Cardiac fibroblast (primary cell): ENCODE data around the gene TSSK6.

Source experiments
- DNase-seq, 2 donors: peaks; one replicate each; pipeline versions ENCODE4 v3.0.0 to v3.0.0-alpha.2; 2010; ENCODE audit warnings: low read depth in 2 of 2
- H3K4me3 ChIP-seq, 2 donors: replicated peaks in 1 of 2; 1 replicate in 1 of 2; 2 replicates in 1 of 2; pipeline ENCODE4 v1.5.1; 2011; ENCODE audit warnings: low read depth in 2 of 2, low read length in 2 of 2, mild to moderate bottlenecking in 2 of 2, moderate library complexity in 1 of 2
- TF ChIP-seq, protein P1 (sequence below): IDR thresholded peaks from one replicate; pipeline ENCODE4 v1.5.1; 2011; ENCODE audit warnings: low read depth, mild to moderate bottlenecking, low read length, inconsistent platforms

Gene TSSK6

DNA sequence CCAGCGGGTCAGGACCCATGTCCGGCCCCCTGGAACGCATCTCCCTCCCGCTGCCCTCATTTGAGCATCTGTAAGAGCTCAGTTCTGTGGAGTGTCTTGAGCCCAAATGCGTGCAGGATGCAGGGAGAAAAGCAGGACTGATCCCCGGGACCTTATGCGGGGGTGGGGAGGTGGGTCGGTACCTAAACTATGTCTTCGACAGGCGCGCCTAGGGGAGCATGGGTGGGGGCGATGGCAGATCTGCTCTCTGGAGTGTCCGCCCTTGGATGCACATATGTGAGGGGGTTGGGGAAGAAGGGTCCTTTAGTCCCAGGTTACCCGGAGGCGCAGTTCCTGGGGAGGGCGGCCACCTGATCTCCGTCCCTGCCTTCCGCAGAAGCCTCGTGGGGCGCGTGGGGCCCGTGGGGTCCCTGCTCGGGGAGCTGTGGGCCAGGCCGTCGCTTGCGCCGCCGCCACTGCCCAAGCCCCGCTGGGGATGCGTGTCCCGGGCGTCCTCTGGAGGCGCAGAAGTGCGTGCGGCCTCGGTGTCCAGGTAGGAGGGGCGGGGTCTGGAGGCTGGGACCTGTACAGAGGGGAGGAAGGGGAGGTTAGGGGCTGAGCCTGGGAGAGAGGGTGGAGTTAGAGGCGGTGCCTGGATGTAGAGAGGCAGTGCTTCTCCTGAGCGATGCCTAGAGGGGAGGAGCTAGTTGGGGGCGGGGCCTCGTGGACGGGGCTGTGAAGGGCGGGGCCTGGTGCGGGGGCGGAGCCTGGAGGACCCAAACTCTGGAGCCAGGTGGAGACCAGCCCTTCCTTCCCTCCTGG is 25.6 kb upstream of the TSSK6 start:
- TF ChIP-seq, protein P1, sequence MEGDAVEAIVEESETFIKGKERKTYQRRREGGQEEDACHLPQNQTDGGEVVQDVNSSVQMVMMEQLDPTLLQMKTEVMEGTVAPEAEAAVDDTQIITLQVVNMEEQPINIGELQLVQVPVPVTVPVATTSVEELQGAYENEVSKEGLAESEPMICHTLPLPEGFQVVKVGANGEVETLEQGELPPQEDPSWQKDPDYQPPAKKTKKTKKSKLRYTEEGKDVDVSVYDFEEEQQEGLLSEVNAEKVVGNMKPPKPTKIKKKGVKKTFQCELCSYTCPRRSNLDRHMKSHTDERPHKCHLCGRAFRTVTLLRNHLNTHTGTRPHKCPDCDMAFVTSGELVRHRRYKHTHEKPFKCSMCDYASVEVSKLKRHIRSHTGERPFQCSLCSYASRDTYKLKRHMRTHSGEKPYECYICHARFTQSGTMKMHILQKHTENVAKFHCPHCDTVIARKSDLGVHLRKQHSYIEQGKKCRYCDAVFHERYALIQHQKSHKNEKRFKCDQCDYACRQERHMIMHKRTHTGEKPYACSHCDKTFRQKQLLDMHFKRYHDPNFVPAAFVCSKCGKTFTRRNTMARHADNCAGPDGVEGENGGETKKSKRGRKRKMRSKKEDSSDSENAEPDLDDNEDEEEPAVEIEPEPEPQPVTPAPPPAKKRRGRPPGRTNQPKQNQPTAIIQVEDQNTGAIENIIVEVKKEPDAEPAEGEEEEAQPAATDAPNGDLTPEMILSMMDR: no peak
- DNase-seq: peak; percentile 19 to 37
- no peak overlapping the region for H3K4me3 ChIP-seq

DNA sequence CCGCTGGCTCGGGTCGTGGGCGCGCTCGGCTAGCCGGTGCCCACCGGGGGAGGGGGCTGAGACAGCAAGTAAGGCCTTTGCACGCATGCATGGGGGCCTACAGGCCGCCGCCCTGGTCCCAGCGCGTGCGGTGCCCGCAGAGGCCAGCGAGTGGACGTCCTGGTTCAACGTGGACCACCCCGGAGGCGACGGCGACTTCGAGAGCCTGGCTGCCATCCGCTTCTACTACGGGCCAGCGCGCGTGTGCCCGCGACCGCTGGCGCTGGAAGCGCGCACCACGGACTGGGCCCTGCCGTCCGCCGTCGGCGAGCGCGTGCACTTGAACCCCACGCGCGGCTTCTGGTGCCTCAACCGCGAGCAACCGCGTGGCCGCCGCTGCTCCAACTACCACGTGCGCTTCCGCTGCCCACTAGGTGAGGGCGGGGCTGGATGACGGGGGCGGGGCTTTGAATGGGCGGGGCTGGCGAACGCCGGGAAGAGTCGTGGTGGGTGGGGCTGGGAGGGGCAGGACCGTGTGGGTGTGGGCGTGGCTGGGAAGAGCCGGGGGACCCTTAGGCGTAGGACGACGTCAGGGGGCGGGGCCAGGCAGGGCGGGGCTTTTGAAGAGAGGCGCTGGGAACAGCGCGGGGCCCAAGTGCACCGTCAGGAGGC is 24.8 kb upstream of the TSSK6 start:
- peak; percentile 50 to 67 for DNase-seq

DNA sequence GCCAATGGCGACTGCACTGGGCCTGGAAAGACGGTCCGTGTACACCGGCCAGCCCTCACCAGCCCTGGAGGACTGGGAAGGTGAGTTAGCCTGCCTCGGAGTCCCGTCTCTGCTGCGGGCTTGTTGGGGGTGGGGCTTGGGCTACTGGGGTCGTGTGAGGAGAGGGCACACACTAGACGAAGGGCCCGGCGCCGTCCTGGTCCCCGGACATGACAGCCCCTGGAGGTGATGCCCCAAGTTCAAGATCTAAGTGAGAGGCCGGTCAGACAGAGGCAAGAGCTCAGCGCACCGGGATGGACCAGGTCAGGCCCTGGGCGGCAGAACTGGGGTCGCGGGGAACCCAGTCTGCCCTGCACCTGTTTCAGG is 24.3 kb upstream of the TSSK6 start:
- TF ChIP-seq, protein P1: no peak
- no peak for DNase-seq
- no peak overlapping the region for H3K4me3 ChIP-seq

More for the DNA sequence above, 24.8 kb upstream of the TSSK6 start:
- H3K4me3 ChIP-seq: no peak overlapping the region
- TF ChIP-seq, protein P1: no peak

DNA sequence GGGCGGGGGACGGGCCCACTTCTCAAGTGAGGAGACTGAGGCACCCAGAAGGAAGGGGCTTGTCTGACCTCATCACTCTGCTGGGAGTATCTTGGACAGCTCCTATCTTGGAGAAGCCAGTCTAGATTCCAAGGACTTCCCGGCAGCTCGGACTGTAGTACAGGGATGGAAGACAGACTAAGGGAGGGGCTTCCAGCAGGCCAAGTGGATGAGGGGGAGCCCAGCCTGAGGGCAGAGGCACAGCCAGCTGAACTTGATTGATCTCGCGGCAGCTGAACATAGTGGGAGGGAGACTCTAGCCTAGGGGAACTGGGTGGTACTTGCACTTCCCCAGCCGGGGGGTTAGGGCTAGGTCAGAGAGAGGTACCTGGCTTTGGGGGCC is 23.4 kb upstream of the TSSK6 start:
- TF ChIP-seq, protein P1: no peak
- no peak overlapping the region for H3K4me3 ChIP-seq
- peak in 1 of 2 donors; percentile 20 for DNase-seq

DNA sequence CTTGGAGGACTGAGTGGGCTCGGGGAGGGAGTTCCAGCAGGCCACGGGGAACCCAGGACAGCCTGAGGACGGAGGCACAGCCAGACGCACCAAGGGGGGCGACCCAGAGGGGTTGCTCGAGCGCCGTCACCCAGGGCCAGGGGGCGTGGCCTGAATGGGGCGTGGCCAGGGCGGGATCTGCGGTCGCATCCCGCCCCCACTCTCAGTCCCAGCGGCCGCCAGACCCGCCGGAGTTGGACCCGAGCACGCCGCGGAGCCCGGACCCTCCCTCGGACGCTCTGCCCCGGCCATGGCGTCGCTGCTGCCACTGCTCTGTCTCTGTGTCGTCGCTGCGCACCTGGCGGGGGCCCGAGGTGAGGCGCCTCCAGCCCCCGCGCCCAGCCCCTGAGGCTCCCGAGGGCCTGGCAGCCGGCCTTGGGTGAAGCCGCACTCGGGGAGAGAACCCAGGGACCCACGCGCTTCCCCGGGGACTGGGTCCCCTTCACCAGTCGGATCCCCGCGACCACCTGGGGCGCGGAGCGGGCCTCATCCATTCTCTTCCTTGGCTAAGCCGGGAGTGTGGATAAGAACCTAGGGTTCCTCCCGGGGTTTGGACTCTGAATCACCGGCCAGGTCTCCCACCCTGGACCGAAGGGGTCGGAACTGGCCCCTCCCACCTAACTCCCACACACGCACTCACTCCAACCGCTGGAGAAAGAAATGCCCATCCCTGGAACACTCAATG is 22.9 kb upstream of the TSSK6 start, which contains the start of gene CILP2:
Gene CILP2 (plus strand): TSS at position 205 of the 724 bp plus-strand sequence. CDS start 85 bp downstream, at position 290.
- DNase-seq: no peak
- TF ChIP-seq, protein P1: no peak
- H3K4me3 ChIP-seq: no peak within 1 kb of the TSS

DNA sequence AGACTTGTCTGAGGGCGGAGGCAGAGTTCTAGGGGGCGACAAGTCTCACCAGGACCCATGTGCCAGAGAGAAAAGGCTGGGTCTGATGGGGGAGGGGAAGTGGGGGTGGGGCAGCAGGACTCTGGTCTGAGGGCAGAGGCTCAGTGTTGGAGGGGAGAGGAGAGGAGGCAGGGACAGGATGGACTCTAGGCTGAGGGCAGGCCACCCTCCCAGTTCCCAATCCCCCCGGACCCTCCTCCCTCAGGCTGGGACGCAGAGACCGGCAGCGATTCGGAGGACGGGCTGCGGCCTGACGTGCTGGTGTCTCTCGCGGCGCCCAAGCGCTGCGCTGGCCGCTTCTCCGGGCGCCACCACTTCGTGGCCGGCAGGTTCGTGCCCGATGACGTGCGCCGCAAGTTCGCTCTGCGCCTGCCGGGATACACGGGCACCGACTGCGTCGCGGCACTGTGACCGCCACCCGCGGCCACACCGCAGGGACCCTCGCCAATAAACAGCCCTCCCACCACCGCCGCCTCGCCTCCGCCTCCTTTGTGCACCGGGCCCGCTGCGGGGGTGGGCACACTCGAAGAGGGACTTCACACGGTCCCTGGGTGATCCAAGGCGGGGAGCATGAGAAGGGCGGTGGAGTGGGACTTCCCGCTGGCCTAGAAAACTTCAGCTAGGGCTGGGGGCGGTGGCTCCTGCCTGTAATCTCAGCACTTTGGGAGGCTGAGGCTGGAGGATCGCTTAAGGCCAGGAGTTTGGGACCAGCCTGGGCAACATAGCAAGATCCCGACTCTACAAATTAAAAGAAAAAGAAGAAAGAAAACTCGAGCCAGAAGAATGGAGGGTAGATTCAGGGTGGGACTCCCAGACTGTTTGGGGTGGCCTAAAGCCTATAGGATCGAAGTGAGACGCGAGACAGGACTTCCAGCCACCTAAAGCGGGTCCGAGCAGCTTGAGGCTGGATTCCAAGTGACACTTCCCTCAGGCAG is 22.0 kb upstream of the TSSK6 start:
- H3K4me3 ChIP-seq: no peak overlapping the region
- TF ChIP-seq, protein P1: no peak
- no peak for DNase-seq
